K562 (cell line): ENCODE data around the gene METRNL. TPM values are rescaled to one million over a fixed set of nuclear protein-coding genes. Genes with fewer than 3 reads are reported as not detected.

Experiments used
- BCOR ChIP-seq: fragments of 450-650 bp; IDR thresholded peaks from 2 replicates; pipeline ENCODE4 v1.6.1; 2016
- BDP1 ChIP-seq: IDR thresholded peaks from 3 replicates; pipeline ENCODE4 v1.6.1; 2011; ENCODE audit not compliant: insufficient read length, insufficient read depth
- CHAMP1 ChIP-seq: fragments of 450-650 bp; IDR thresholded peaks from 2 replicates; pipeline ENCODE4 v1.6.1; 2016; ENCODE audit warnings: mild to moderate bottlenecking
- CREB5 ChIP-seq: fragments of 250-450 bp; sonication (Bioruptor Pico); IDR thresholded peaks from 2 replicates; pipeline ENCODE4 v1.5.0; 2020; ENCODE audit warnings: mild to moderate bottlenecking
- ERF ChIP-seq: fragments of 450-650 bp; formaldehyde crosslinking; IDR thresholded peaks from 2 replicates; pipeline ENCODE4 v1.4.0; 2020; ENCODE audit warnings: mild to moderate bottlenecking, mixed read lengths
- FOXO4 ChIP-seq: fragments of 450-650 bp; formaldehyde crosslinking; IDR thresholded peaks from 2 replicates; pipeline ENCODE4 v1.4.0; 2020; ENCODE audit warnings: mild to moderate bottlenecking, moderate library complexity
- HNRNPH1 ChIP-seq: fragments of 200-400 bp; formaldehyde crosslinking; optimal IDR thresholded peaks from 2 replicates; pipeline ENCODE3; 2017; ENCODE audit warnings: low read depth, mild to moderate bottlenecking, low read length, moderate library complexity
- NCOA1 ChIP-seq: fragments of 450-650 bp; IDR thresholded peaks from 2 replicates; pipeline ENCODE4 v1.6.1; 2016; ENCODE audit warnings: low read depth
- PHB2 ChIP-seq: fragments of 450-650 bp; IDR thresholded peaks from 2 replicates; pipeline ENCODE4 v1.6.1; 2017; ENCODE audit warnings: low read depth
- SAFB2 ChIP-seq: fragments of 200-400 bp; formaldehyde crosslinking; IDR thresholded peaks from 2 replicates; pipeline ENCODE4 v1.6.1; 2018; ENCODE audit warnings: borderline replicate concordance, low read length, low read depth, moderate library complexity; ENCODE audit not compliant: severe bottlenecking
- TFAM ChIP-seq: fragments of 250-450 bp; sonication (Bioruptor Pico); conservative IDR thresholded peaks from 2 replicates; pipeline ENCODE4 v1.5.0; 2021; ENCODE audit warnings: mild to moderate bottlenecking, moderate library complexity
- YBX1 ChIP-seq: fragments of 450-650 bp; IDR thresholded peaks from 2 replicates; pipeline ENCODE4 v1.7.1; 2016; ENCODE audit warnings: mild to moderate bottlenecking
- ZBTB26 ChIP-seq: fragments of 450-650 bp; formaldehyde crosslinking; IDR thresholded peaks from 2 replicates; pipeline ENCODE4 v1.4.0; 2022; ENCODE audit warnings: missing genetic modification characterization
- ZNF140 ChIP-seq: fragments of 250-450 bp; sonication (Bioruptor Pico); IDR thresholded peaks from 2 replicates; pipeline ENCODE4 v1.8.0; 2021; ENCODE audit warnings: moderate library complexity, mild to moderate bottlenecking, inconsistent platforms
- ZNF395 ChIP-seq: fragments of 200-800 bp; sonication (Bioruptor generic); IDR thresholded peaks from 2 replicates; pipeline ENCODE4 v1.6.1; 2017; ENCODE audit warnings: missing genetic modification characterization, missing compliant biosample characterization
- ZNF639 ChIP-seq, 2 experiments: fragments of 200-800 bp in 1 of 2; sonication (Bioruptor generic) in 1 of 2; sonication (generic) in 1 of 2; formaldehyde crosslinking in 1 of 2; IDR thresholded peaks in 1 of 2; conservative IDR thresholded peaks in 1 of 2; 2 replicates each; pipeline versions ENCODE4 v1.5.0 to v1.6.1; 2016 to 2020; ENCODE audit warnings: missing compliant biosample characterization in 1 of 2, missing genetic modification characterization in 1 of 2, missing genetic modification reagents in 1 of 2
- ZNF717 ChIP-seq: fragments of 250-450 bp; sonication (Bioruptor Pico); IDR thresholded peaks from 2 replicates; pipeline ENCODE4 v1.5.0; 2021
- ZNF76 ChIP-seq: fragments of 250-450 bp; sonication (Bioruptor Pico); IDR thresholded peaks from 2 replicates; pipeline ENCODE4 v1.4.0; 2020; ENCODE audit warnings: mild to moderate bottlenecking, moderate library complexity, borderline replicate concordance
- polyA plus RNA-seq, 8 experiments: library from polyadenylated mRNA; depleted of rRNA in 4 of 8; stranded (reverse) in 5 of 8; unstranded in 3 of 8; fragments of >200 nt; fragmentation: Nextera tagmentation in 2 of 8; fragmentation: Illumina TruSeq in 1 of 8; extraction: Ambion mirVana in 2 of 8; extraction: Trizol in 1 of 8; gene quantifications; 2 replicates each; pipeline versions ENCODE4 v1.2.1 to v1.2.3, GENCODE V29; 2011 to 2014; ENCODE audit warnings: inconsistent platforms in 1 of 8, missing spikeins in 1 of 8
- total RNA-seq, 7 experiments: library from RNA; depleted of rRNA in 6 of 7; stranded (reverse); fragments of >200 nt in 6 of 7; fragmentation: Illumina TruSeq in 2 of 7; extraction: Trizol in 2 of 7; gene quantifications; 2 replicates each; pipeline versions ENCODE4 v1.2.1 to v1.2.3, GENCODE V29; 2011 to 2021; ENCODE audit warnings: low replicate concordance in 1 of 7

METRNL gene
- total and polyA plus RNA-seq, 9 of the 15 experiments (the other 6 are each of a cell fraction or from before 2014, with no cell fraction given), result 0.17 to 31.8 (median 2.9) TPM

- TF ChIP-seq ZNF395, result no peak
- TF ChIP-seq SAFB2, result no peak
- TF ChIP-seq YBX1, result no peak
- peak; percentile 95 for TF ChIP-seq ERF (CRISPR knock-in tag)
- TF ChIP-seq TFAM (CRISPR knock-in tag), result no peak
- no peak for TF ChIP-seq BCOR
- no peak for TF ChIP-seq ZBTB26
- no peak for TF ChIP-seq CREB5 (CRISPR knock-in tag)
- TF ChIP-seq ZNF140 (CRISPR knock-in tag), result no peak
- no peak; a peak in 1 of 4 replicates for TF ChIP-seq ZNF639 (CRISPR knock-in tag; conservative IDR thresholded peaks at IDR 0.05 in 1 of 2, IDR thresholded peaks at IDR 0.05 in 1 of 2)
- TF ChIP-seq ZNF76 (CRISPR knock-in tag), result no peak
- no peak for TF ChIP-seq NCOA1
- TF ChIP-seq HNRNPH1, result no peak
- TF ChIP-seq FOXO4 (CRISPR knock-in tag), result no peak
- no peak for TF ChIP-seq CHAMP1
- TF ChIP-seq BDP1, result no peak
- TF ChIP-seq ZNF717, result no peak
- TF ChIP-seq PHB2, result no peak
Measured at GRCh38 chr17:83051396-83052240, 27.8 kb upstream of the METRNL start (continued).
